BJ (cell line): ENCODE data around the gene RIMBP2. TPM values are rescaled to one million over a fixed set of nuclear protein-coding genes. Genes with fewer than 3 reads are reported as not detected.

Experiments used
- CTCF ChIA-PET: fragments of 350-600 bp; formaldehyde crosslinking; extraction: SDS; loops from one replicate; lab custom pipeline; 2021; ENCODE audit warnings: antibody characterized with exemption, inconsistent platforms; lab: Yijun Ruan, JAX
- POLR2A ChIA-PET: fragments of 300-600 bp; sonication (Branson Sonifier 250); formaldehyde crosslinking; extraction: SDS; loops from one replicate; lab custom pipeline; 2021; ENCODE audit warnings: antibody characterized with exemption; lab: Charles Lee
- DNase-seq: peaks from one replicate; pipeline ENCODE4 v3.0.0-alpha.2; 2011; ENCODE audit warnings: low read depth
- H3K27me3 ChIP-seq: 2 replicates; pipeline ENCODE4 v1.6.0; 2011; ENCODE audit warnings: low read length; ENCODE audit not compliant: control insufficient read depth, insufficient read depth
- H3K36me3 ChIP-seq: 2 replicates; pipeline ENCODE4 v1.5.1; 2011; ENCODE audit warnings: low read length; ENCODE audit not compliant: control insufficient read depth, insufficient read depth
- H3K4me3 ChIP-seq: 2 replicates; pipeline ENCODE4 v1.5.1; 2011; ENCODE audit warnings: low read depth, mild to moderate bottlenecking, control low read depth, low read length
- polyA plus RNA-seq: library from polyadenylated mRNA; depleted of rRNA; stranded (reverse); fragments of >200 nt; gene quantifications from 2 replicates; pipeline ENCODE4 v1.2.3, GENCODE V29; 2011
- TF ChIP-seq, protein P1 (sequence below): IDR thresholded peaks from 2 replicates; pipeline ENCODE4 v1.5.1; 2011; ENCODE audit warnings: low read depth, mild to moderate bottlenecking, control low read depth, inconsistent platforms, low read length, moderate library complexity; ENCODE audit not compliant: insufficient read depth

Gene RIMBP2
- polyA plus RNA-seq, 1 experiment: 0.05 TPM

DNA sequence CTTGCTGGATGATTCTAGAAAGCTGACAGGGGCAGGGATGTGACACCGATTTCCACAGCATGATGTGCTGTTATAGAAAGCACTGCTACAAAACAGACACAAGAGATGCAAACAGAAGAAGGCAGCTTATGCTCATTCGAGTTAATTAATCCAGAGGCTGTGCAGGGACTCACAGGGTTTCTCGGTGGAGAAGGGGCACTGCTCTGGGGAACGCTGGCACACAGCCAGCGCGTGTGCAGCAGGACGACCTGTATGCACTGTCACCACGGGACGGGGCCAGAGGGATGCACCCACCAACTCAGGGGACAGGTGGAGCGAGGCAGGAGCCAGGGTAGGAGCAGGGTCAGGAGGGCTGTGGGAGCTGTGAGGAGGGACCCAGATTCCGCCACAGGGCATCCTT is 143.5 kb downstream of the RIMBP2 start:
- CTCF ChIA-PET: no interaction called here
- POLR2A ChIA-PET: no interaction called here
- TF ChIP-seq, protein P1, sequence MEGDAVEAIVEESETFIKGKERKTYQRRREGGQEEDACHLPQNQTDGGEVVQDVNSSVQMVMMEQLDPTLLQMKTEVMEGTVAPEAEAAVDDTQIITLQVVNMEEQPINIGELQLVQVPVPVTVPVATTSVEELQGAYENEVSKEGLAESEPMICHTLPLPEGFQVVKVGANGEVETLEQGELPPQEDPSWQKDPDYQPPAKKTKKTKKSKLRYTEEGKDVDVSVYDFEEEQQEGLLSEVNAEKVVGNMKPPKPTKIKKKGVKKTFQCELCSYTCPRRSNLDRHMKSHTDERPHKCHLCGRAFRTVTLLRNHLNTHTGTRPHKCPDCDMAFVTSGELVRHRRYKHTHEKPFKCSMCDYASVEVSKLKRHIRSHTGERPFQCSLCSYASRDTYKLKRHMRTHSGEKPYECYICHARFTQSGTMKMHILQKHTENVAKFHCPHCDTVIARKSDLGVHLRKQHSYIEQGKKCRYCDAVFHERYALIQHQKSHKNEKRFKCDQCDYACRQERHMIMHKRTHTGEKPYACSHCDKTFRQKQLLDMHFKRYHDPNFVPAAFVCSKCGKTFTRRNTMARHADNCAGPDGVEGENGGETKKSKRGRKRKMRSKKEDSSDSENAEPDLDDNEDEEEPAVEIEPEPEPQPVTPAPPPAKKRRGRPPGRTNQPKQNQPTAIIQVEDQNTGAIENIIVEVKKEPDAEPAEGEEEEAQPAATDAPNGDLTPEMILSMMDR: no peak
- no peak for DNase-seq
- Histone ChIP-seq H3K4me3 (no peak overlapping the region), H3K27me3 (no peaks in the 10 kb centered on the region), H3K36me3 (no peaks in the 10 kb centered on the region)

DNA sequence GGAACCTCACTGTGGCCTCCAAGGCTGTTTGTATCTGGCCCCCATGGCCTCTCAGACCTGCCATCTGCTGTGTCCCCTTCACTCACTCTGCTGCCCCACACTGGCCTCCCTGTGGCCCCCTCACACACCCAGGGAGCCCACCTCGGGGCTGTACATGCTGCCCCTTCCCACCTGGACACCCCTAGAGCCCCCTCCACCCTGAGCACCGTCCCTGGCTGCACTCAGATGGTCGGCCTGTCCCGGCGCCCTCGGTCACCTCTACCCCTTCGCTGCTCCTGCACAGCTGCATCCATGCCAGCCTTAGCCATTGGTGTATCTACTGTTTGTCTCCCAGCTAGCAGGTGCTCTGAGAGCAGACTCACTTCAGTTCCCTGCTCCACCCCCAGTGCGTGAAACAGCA is 144.4 kb downstream of the RIMBP2 start:
- Histone ChIP-seq H3K4me3 (no peak overlapping the region), H3K36me3 (no peaks in the 10 kb centered on the region), H3K27me3 (no peaks in the 10 kb centered on the region)
- ChIA-PET POLR2A (no interaction called here), CTCF (no interaction called here)
- TF ChIP-seq, protein P1: no peak
- DNase-seq: no peak

DNA sequence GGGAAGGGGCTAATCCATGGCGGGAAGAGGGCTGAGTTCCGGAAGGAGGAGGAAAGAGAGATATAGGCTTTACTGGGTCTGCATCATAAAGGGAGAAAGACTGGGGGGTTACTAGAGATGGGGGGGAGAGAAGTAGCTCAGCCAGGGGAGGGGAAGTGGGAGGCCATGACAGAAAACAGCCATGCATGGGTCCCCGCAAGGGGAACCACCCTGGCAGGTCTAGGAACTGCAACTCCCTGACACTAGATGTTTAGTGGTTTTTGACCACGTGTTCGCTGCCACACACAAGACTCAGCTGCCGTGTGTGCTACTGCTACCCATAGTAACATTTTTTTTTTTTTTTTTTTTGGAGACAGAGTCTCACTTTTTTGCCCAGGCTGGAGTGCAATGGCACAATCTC is 145.0 kb downstream of the RIMBP2 start:
- CTCF ChIA-PET: no interaction called here
- POLR2A ChIA-PET: no interaction called here
- Histone ChIP-seq H3K27me3 (no peaks in the 10 kb centered on the region), H3K4me3 (no peak overlapping the region), H3K36me3 (no peaks in the 10 kb centered on the region)
- DNase-seq: no peak
- TF ChIP-seq, protein P1: no peak

DNA sequence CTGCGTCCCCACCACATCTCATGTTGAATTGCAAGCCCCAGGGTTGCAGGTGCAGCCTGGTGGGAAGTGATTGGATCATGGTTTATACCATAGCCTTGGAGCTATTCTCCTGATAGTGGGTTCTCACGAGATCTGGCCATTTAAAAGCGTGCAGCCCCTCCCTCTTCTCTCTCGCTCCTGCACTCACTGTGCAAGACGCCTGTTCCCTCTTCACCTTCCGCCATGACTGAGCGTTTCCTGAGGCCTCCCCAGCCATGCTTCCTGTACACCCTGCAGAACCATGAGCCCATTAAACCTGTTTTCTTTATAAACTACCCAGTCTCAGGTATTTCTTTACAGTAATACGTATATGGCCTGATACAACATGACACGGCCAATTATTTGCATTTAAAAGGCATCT is 146.6 kb downstream of the RIMBP2 start:
- ChIA-PET CTCF (no interaction called here), POLR2A (no interaction called here)
- Histone ChIP-seq H3K27me3 (no peaks in the 10 kb centered on the region), H3K36me3 (no peaks in the 10 kb centered on the region), H3K4me3 (no peak overlapping the region)
- no peak for DNase-seq
- TF ChIP-seq, protein P1: no peak

DNA sequence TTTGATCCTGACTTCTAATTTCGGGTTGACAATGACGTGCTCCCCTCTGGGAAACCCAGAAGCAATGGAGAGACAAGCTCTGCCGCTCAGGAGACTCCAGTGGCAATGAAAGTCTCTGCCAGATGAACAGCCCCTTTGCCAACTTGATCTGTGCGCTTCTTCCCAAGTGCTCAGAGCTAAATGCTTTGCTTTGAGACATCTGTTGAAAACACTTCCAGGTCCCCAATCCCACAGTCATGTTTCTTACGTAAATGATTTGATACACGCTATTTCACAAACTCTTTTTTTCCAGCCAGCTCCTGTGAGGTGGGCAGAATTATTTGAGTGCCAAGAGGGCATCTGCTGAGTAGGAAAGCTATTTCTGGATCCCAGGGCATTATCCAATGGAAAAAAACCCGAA is 147.6 kb downstream of the RIMBP2 start:
- DNase-seq: no peak
- TF ChIP-seq, protein P1: no peak
- ChIA-PET CTCF (no interaction called here), POLR2A (no interaction called here)
- Histone ChIP-seq H3K36me3 (no peaks in the 10 kb centered on the region), H3K27me3 (no peaks in the 10 kb centered on the region), H3K4me3 (no peak overlapping the region)
